Activated CD8-positive, alpha-beta T cell treated with anti-CD3 and anti-CD28 coated beads for 36 hours (primary cell): Measurements from ENCODE around the gene VGLL3. TPM values are rescaled to one million over a fixed set of nuclear protein-coding genes. Genes with fewer than 3 reads are reported as not detected.

Experiments
- ATAC-seq: fragments of 200-7000 bp; cut with Tn5 transposase; one replicate; pipeline ENCODE4 v1.10.0; 2021; ENCODE audit warnings: mild to moderate bottlenecking, moderate library complexity
- CTCF ChIA-PET: fragments of 350-600 bp; sonication (Branson Sonifier 250); formaldehyde crosslinking; loops from one replicate; lab custom pipeline; 2021; ENCODE audit warnings: antibody characterized with exemption; lab: Charles Lee
- POLR2A ChIA-PET: fragments of 350-600 bp; sonication (Branson Sonifier 250); formaldehyde crosslinking; loops from one replicate; lab custom pipeline; 2021; ENCODE audit warnings: antibody characterized with exemption; lab: Charles Lee
- DNase-seq: peaks from one replicate; pipeline ENCODE4 v3.0.0-alpha.2; 2020
- H3K27ac Mint-ChIP-seq: one replicate; pipeline ENCODE4 v1.8.0; 2021; ENCODE audit warnings: mild to moderate bottlenecking, mixed read lengths
- H3K27me3 Mint-ChIP-seq: one replicate; pipeline ENCODE4 v1.8.0; 2021; ENCODE audit warnings: mixed read lengths
- H3K36me3 Mint-ChIP-seq: one replicate; pipeline ENCODE4 v1.8.0; 2021; ENCODE audit warnings: low read depth, mixed read lengths
- H3K4me1 Mint-ChIP-seq: one replicate; pipeline ENCODE4 v1.8.0; 2021; ENCODE audit warnings: low read depth, mixed read lengths
- H3K4me3 Mint-ChIP-seq: one replicate; pipeline ENCODE4 v1.8.0; 2021; ENCODE audit warnings: mild to moderate bottlenecking, moderate library complexity, mixed read lengths
- H3K9me3 Mint-ChIP-seq: one replicate; pipeline ENCODE4 v1.8.0; 2021; ENCODE audit warnings: mixed read lengths
- CTCF ChIP-seq: fragments of 200-600 bp; IDR thresholded peaks from one replicate; pipeline ENCODE4 v1.8.0; 2022; ENCODE audit warnings: antibody characterized with exemption, mild to moderate bottlenecking
- intact Hi-C: fragments of 100-400 bp; cut with micrococcal nuclease; formaldehyde crosslinking; loops from one replicate; pipeline ENCODE4 v1.10.0; 2022
- total RNA-seq, 2 experiments: library from RNA; stranded (reverse); gene quantifications; one replicate each; pipeline ENCODE4 v1.2.3, GENCODE V29; 2021

Gene VGLL3
- total RNA-seq, 2 experiments from 2014 or later = not detected

DNA sequence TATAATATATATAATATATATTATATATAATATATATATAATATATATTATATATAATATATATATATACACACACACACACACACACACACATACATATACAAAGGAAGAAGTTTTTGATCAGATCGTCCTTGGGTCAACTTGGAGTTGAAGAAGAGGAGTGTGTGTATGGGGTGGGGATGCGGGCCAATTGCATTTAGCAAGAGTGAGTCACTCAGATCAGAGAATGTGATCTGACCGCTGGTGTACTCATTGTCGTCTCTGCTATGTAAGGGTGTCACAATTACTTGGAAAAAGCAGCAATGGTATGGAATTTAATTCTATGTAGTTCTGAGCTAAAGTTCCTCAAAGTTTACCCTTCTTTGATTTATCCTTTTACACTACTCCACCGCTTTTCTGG, 4.6 kb upstream of the VGLL3 start:
- DNase-seq = no peak
- ChIA-PET CTCF (no interaction called here), POLR2A (no interaction called here)
- ATAC-seq = no peak
- intact Hi-C loops = no loop called here
- H3K27ac Mint-ChIP-seq = no peak overlapping the region
- H3K9me3 Mint-ChIP-seq = no peaks in the 10 kb centered on the region
- no peak for TF ChIP-seq CTCF
- H3K4me1 Mint-ChIP-seq = no peaks in the 10 kb centered on the region
- no peaks in the 10 kb centered on the region for H3K36me3 Mint-ChIP-seq
- H3K4me3 Mint-ChIP-seq = no peak overlapping the region
- H3K27me3 Mint-ChIP-seq = peaks cover 6% of the 10 kb centered on the region

DNA sequence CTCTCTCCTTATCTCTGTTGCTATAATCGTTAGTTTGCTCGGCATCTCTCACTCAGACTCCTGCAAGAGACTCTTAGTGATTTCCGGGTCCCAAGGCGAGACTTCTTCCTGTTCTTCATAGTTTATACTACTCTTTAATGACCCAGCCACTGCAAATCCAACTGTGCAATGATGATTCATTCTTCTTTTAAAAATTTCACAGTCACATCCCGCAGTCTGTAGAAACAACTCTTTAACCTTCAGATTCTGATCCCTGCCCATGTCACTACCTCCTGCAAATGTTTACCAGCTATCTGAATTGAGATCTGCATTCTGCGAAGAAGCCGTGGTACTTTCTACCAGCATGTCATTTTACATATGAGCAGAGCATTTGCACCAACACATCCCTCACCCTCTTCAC, 2.8 kb upstream of the VGLL3 start:
- ChIA-PET POLR2A (no interaction called here), CTCF (interaction anchor here (1.0 kb wide), 1 partner anchor 90 kb away, joined by 3 read pairs; no protein-coding TSS in a partner anchor)
- TF ChIP-seq CTCF = no peak
- intact Hi-C loops = no loop called here
- Mint-ChIP-seq H3K36me3 (no peaks in the 10 kb centered on the region), H3K4me3 (no peak overlapping the region), H3K27me3 (peaks cover 17% of the 10 kb centered on the region), H3K4me1 (no peaks in the 10 kb centered on the region), H3K9me3 (peaks cover 2% of the 10 kb centered on the region), H3K27ac (no peak overlapping the region)
- ATAC-seq (no peak), DNase-seq (no peak)

GRCh38 chr3:86991840-86992435, 989 bp upstream of the VGLL3 start:
- Mint-ChIP-seq H3K4me3 (no peak overlapping the region), H3K4me1 (no peaks in the 10 kb centered on the region), H3K27me3 (peaks cover 17% of the 10 kb centered on the region), H3K9me3 (peaks cover 2% of the 10 kb centered on the region), H3K27ac (no peak overlapping the region), H3K36me3 (no peaks in the 10 kb centered on the region)
- POLR2A ChIA-PET = no interaction called here
- intact Hi-C loops = no loop called here
- DNase-seq (no peak), ATAC-seq (no peak)
- CTCF ChIA-PET = no interaction called here
- no peak for TF ChIP-seq CTCF

- Mint-ChIP-seq H3K4me3 (no peak overlapping the region), H3K36me3 (no peaks in the 10 kb centered on the region)
These were observed 500 bp upstream of the VGLL3 start for GRCh38 chr3:86991482-86991815.

More at GRCh38 chr3:86991482-86991815, 500 bp upstream of the VGLL3 start:
- DNase-seq (no peak), ATAC-seq (no peak)
- intact Hi-C loops = no loop called here
- CTCF ChIA-PET = no interaction called here
- Mint-ChIP-seq H3K4me1 (no peaks in the 10 kb centered on the region), H3K9me3 (peaks cover 2% of the 10 kb centered on the region), H3K27me3 (peaks cover 17% of the 10 kb centered on the region), H3K27ac (no peak overlapping the region)
- TF ChIP-seq CTCF = no peak
- POLR2A ChIA-PET = no interaction called here
